H54 (cell line): Measurements from ENCODE around the gene SPATA25.
"Not testable (repeated sequence)": the region's sequence is repeated elsewhere in the genome, so short reads cannot be mapped to it uniquely, and the experiment has no call there.

ENCODE experiments used
- DNase-seq: peaks from one replicate; pipeline ENCODE4 v3.0.0; 2011; ENCODE audit warnings: low spot score, mixed read lengths; ENCODE audit not compliant: insufficient read length
- FAIRE-seq: peaks from 3 replicates; lab custom pipeline; 2011; peaks lifted over from hg19 to GRCh38; lab: Jason Lieb, UNC
- POLR2A ChIP-seq: IDR thresholded peaks from 2 replicates; pipeline ENCODE4 v1.6.1; 2011; ENCODE audit warnings: low read depth, mild to moderate bottlenecking, low read length

The SPATA25 gene

GRCh38 chr20:45887346-45887715 is at the start of gene SPATA25:
TSS of gene SPATA25 (minus strand) at chr20:45887622. CDS start at chr20:45887590, 32 bp downstream.
- FAIRE-seq (no peak), DNase-seq (no peak)
- no peak for TF ChIP-seq POLR2A

GRCh38 chr20:45935416-45936046 is 48.1 kb upstream of the SPATA25 start:
- DNase-seq (no peak), FAIRE-seq (no peak)
- 0 out of 2 replicates have a peak, but pooled peaks have one; percentile 26 for TF ChIP-seq POLR2A

- FAIRE-seq, result no peak
- DNase-seq, result peak; percentile 93
- peak; percentile 89 for TF ChIP-seq POLR2A
Measured at GRCh38 chr20:45934586-45935415, 47.4 kb upstream of the SPATA25 start, which contains the start of gene PCIF1. TSS of gene PCIF1 (plus strand) at chr20:45934683. CDS start at chr20:45939000, 4,317 bp downstream.

- DNase-seq (peak; percentile 37), FAIRE-seq (no peak)
- TF ChIP-seq POLR2A, result no peak
Measured at GRCh38 chr20:45934046-45934585, 46.7 kb upstream of the SPATA25 start.

GRCh38 chr20:45933266-45934045 is 46.0 kb upstream of the SPATA25 start:
- FAIRE-seq, result no peak

GRCh38 chr20:45931680-45932079 is 44.3 kb upstream of the SPATA25 start:
- not testable (repeated sequence) for FAIRE-seq, DNase-seq

More at GRCh38 chr20:45933266-45934045, 46.0 kb upstream of the SPATA25 start:
- peak; percentile 58 for TF ChIP-seq POLR2A
- peak; percentile 85 for DNase-seq

- no peak for TF ChIP-seq POLR2A
- DNase-seq (no peak), FAIRE-seq (no peak)
Measured at GRCh38 chr20:45927071-45927878, 39.9 kb upstream of the SPATA25 start.

GRCh38 chr20:45926731-45927070 is 39.3 kb upstream of the SPATA25 start:
- DNase-seq (no peak), FAIRE-seq (no peak)
- TF ChIP-seq POLR2A, result no peak

- no peak for TF ChIP-seq POLR2A
- FAIRE-seq, result no peak
- no peak for DNase-seq
Measured at GRCh38 chr20:45925821-45926506, 38.5 kb upstream of the SPATA25 start.

- no peak for DNase-seq
- no peak for FAIRE-seq
- no peak for TF ChIP-seq POLR2A
Measured at GRCh38 chr20:45924391-45925261, 37.2 kb upstream of the SPATA25 start.

GRCh38 chr20:45921337-45922189 is 34.1 kb upstream of the SPATA25 start:
- DNase-seq (no peak), FAIRE-seq (no peak)
- no peak for TF ChIP-seq POLR2A
